HepG2 (cell line): ENCODE results near the gene PMS1. TPM values are rescaled to one million over a fixed set of nuclear protein-coding genes. Genes with fewer than 3 reads are reported as not detected.

Experiments used
- ATAC-seq: fragments of 200-7000 bp; cut with Tn5 transposase; 3 replicates; pipeline ENCODE4 v1.9.1; 2020; ENCODE audit warnings: mild to moderate bottlenecking, moderate library complexity
- BruUV-seq: library from RNA; stranded (reverse); fragments of 400-500 nt; replicated peaks from 2 replicates; lab custom pipeline; 2021; lab: Mats Ljungman, UMichigan
- CTCF ChIA-PET: fragments of 300-600 bp; formaldehyde crosslinking; extraction: SDS; loops from one replicate; lab custom pipeline; 2021; ENCODE audit warnings: low total read pairs, inconsistent platforms, low intra/inter-chr PET ratio; lab: Yijun Ruan, JAX
- POLR2A ChIA-PET: fragments of 350-600 bp; sonication (Branson Sonifier 250); formaldehyde crosslinking; loops from one replicate; lab custom pipeline; 2020; ENCODE audit warnings: antibody characterized with exemption, inconsistent platforms; lab: Yijun Ruan, JAX
- DNase-seq: peaks from one replicate; pipeline ENCODE4 v3.0.0-alpha.2; 2015; ENCODE audit warnings: low spot score
- FAIRE-seq: peaks from 3 replicates; lab custom pipeline; 2011; peaks lifted over from hg19 to GRCh38; lab: Jason Lieb, UNC
- H2AFZ ChIP-seq: one replicate; pipeline ENCODE4 v1.6.1; 2011; ENCODE audit warnings: low read length, inconsistent platforms
- H3K27ac ChIP-seq: fragments of 300-600 bp; 3 replicates; pipeline ENCODE4 v1.8.0; 2011; ENCODE audit warnings: mixed run types, mild to moderate bottlenecking, mixed read lengths, low read length, inconsistent platforms; ENCODE audit not compliant: insufficient read depth; ENCODE audit errors: extremely low read length
- H3K27me3 ChIP-seq, 2 experiments: fragments of 200-600 bp in 1 of 2; 2 replicates in 1 of 2; 3 replicates in 1 of 2; pipeline versions ENCODE4 v1.6.0 to v1.8.0; 2011; ENCODE audit warnings: low read length in 2 of 2, mild to moderate bottlenecking in 2 of 2, moderate library complexity in 2 of 2, inconsistent platforms in 1 of 2; ENCODE audit not compliant: insufficient read depth in 2 of 2, control insufficient read depth in 1 of 2
- H3K36me3 ChIP-seq, 2 experiments: fragments of 200-600 bp in 1 of 2; replicated peaks in 1 of 2; 2 replicates in 1 of 2; 3 replicates in 1 of 2; pipeline versions ENCODE4 v1.5.1 to v1.8.0; 2011; ENCODE audit warnings: low read length in 2 of 2, inconsistent platforms in 1 of 2; ENCODE audit not compliant: insufficient read depth in 2 of 2, control insufficient read depth in 1 of 2
- H3K4me1 ChIP-seq: 2 replicates; pipeline ENCODE4 v1.5.1; 2012; ENCODE audit warnings: low read length, inconsistent platforms; ENCODE audit not compliant: insufficient read depth
- H3K4me2 ChIP-seq: 2 replicates; pipeline ENCODE4 v1.6.0; 2011; ENCODE audit warnings: low read depth, low read length, inconsistent platforms
- H3K4me3 ChIP-seq, 3 experiments: fragments of 200-600 bp in 1 of 3; sonication (generic), shearing (Covaris generic) in 1 of 3; replicated peaks in 1 of 3; 2 replicates each; pipeline ENCODE4 v1.5.1; 2011 to 2016; ENCODE audit warnings: low read length in 3 of 3, inconsistent platforms in 2 of 3, low read depth in 2 of 3, mild to moderate bottlenecking in 2 of 3, control low read depth in 1 of 3, mixed read lengths in 1 of 3; ENCODE audit not compliant: insufficient read depth in 1 of 3
- H3K79me2 ChIP-seq: one replicate; pipeline ENCODE4 v1.6.1; 2011; ENCODE audit warnings: low read length, inconsistent platforms; ENCODE audit not compliant: insufficient read depth
- H3K9ac ChIP-seq: 2 replicates; pipeline ENCODE4 v1.6.0; 2011; ENCODE audit warnings: mild to moderate bottlenecking, low read depth, low read length, inconsistent platforms; ENCODE audit not compliant: insufficient read depth
- H3K9me3 ChIP-seq: 2 replicates; pipeline ENCODE4 v1.5.1; 2012; ENCODE audit warnings: mild to moderate bottlenecking, low read length
- H4K20me1 ChIP-seq: 2 replicates; pipeline ENCODE4 v1.6.0; 2011; ENCODE audit warnings: inconsistent platforms, mild to moderate bottlenecking, low read length, moderate library complexity; ENCODE audit not compliant: insufficient read depth
- AGO2 ChIP-seq: fragments of 200-400 bp; formaldehyde crosslinking; optimal IDR thresholded peaks from 2 replicates; pipeline ENCODE3; 2017; ENCODE audit warnings: mild to moderate bottlenecking, low read depth, low read length, moderate library complexity
- U2AF1 ChIP-seq: fragments of 200-400 bp; formaldehyde crosslinking; optimal IDR thresholded peaks from 2 replicates; pipeline ENCODE3; 2017; ENCODE audit warnings: mild to moderate bottlenecking, low read depth, low read length
- ZNF713 ChIP-seq: sonication (generic); formaldehyde crosslinking; IDR thresholded peaks from 2 replicates; pipeline ENCODE4 v1.4.0; 2020; ENCODE audit warnings: mild to moderate bottlenecking, missing genetic modification reagents
- WGBS: methylation state at CpG from one replicate; pipeline ENCODE4 v1.1.6; 2017; ENCODE audit warnings: low lambda C conversion rate; 5-methylcytosine and 5-hydroxymethylcytosine counted together
- in situ Hi-C: cut with HindIII; loops from 2 replicates; pipeline ENCODE4 v1.10.0; 2017; ENCODE audit warnings: low pct_unique_long_range_greater_than_20kb; ENCODE audit not compliant: extremely low pct_ligation_motif_present
- intact Hi-C: fragments of 100-400 bp; cut with micrococcal nuclease; formaldehyde crosslinking; loops from one replicate; pipeline ENCODE4 v1.10.0; 2022; ENCODE audit not compliant: unreplicated experiment
- polyA plus RNA-seq, 8 experiments: library from polyadenylated mRNA; depleted of rRNA in 3 of 8; stranded (reverse) in 7 of 8; unstranded in 1 of 8; fragments of >200 nt; fragmentation: Illumina TruSeq in 4 of 8; extraction: Trizol in 4 of 8; gene quantifications; 2 replicates each; pipeline versions ENCODE4 v1.2.1 to v1.2.3, GENCODE V29; 2011 to 2016; ENCODE audit warnings: low read depth in 4 of 8, missing spikeins in 1 of 8, mixed read lengths in 1 of 8; ENCODE audit not compliant: insufficient read depth in 1 of 8
- total RNA-seq, 5 experiments: library from RNA; depleted of rRNA; stranded (reverse); fragments of >200 nt; fragmentation: Illumina TruSeq; extraction: Trizol; gene quantifications; 2 replicates each; pipeline ENCODE4 v1.2.3, GENCODE V29; 2016; ENCODE audit warnings: low read depth in 1 of 5
- TF ChIP-seq, protein P1 (sequence below): sonication (generic); formaldehyde crosslinking; IDR thresholded peaks from 2 replicates; pipeline ENCODE4 v1.5.1; 2020; ENCODE audit warnings: missing genetic modification reagents, mild to moderate bottlenecking, borderline replicate concordance

PMS1 gene
- total and polyA plus RNA-seq, 2 of the 13 experiments (the other 11 are each of a cell fraction or from before 2014, with no cell fraction given), result 14.6 to 39.9 TPM

DNA sequence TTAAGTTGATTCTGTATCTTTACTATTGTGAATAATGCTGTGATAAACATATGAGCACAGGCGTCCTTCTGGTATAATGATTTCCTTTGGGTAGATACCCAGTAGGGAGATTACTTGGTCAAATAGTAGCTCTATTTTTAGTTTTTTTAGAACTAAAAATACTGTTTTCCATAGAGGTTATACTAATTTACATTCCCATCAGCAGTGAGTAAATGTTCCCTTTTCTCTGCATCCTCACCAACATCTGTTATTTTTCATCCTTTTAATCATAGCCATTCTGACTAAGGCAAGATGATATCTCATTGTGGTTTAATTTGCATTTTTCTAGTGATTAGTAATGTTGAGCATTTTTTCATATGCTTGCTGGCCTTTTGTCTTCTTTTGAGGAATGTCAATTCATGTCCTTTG is 35.1 kb downstream of the PMS1 start (continued):
- no peak for TF ChIP-seq ZNF713 (CRISPR knock-in tag)
- TF ChIP-seq, protein P1, sequence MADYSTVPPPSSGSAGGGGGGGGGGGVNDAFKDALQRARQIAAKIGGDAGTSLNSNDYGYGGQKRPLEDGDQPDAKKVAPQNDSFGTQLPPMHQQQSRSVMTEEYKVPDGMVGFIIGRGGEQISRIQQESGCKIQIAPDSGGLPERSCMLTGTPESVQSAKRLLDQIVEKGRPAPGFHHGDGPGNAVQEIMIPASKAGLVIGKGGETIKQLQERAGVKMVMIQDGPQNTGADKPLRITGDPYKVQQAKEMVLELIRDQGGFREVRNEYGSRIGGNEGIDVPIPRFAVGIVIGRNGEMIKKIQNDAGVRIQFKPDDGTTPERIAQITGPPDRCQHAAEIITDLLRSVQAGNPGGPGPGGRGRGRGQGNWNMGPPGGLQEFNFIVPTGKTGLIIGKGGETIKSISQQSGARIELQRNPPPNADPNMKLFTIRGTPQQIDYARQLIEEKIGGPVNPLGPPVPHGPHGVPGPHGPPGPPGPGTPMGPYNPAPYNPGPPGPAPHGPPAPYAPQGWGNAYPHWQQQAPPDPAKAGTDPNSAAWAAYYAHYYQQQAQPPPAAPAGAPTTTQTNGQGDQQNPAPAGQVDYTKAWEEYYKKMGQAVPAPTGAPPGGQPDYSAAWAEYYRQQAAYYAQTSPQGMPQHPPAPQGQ (CRISPR knock-in tag), result no peak

DNA sequence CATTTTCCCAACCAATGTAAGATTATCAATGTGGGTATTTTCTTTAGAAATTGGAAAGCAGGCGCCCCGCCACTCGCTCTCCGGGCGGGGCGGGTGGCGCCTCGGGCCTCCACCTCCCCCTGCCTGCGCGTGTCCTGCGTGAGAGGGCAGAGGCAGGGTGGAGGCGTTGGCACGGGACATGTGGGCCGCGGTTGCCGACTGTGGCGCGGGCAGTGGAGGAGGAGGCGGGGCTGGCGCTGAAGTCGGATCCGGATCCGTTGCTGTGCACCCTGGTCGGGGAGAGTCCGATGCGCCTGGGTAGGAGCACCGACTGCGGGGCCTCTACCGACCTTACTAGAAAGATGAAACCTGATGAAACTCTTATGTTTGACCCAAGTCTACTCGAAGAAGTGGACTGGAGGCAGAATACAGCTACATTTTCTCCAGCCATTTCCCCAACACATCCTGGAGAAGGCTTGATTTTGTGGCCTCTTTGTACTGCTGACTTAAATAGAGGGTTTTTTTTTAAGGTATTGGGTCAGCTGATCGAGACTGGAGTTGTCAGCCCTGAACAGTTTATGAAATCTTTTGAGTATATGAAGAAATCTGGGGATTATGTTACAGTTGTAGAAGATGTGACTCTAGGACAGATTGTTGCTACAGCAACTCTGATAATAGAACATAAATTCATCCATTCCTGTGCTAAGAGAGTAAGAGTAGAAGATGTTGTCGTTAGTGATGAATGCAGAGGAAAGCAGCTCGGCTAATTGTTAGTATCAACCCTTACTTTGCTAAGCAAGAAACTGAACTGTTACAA is 37.9 kb downstream of the PMS1 start:
- no peaks in the 10 kb centered on the region for H3K4me1 ChIP-seq
- POLR2A ChIA-PET, result no interaction called here
- H3K27me3 ChIP-seq, result no peaks in the 10 kb centered on the region
- no peak for DNase-seq
- H2AFZ ChIP-seq, result no peak overlapping the region
- H3K4me2 ChIP-seq, result no peak overlapping the region
- TF ChIP-seq AGO2 (peak; percentile 68), U2AF1 (no peak)
- TF ChIP-seq, all 625 proteins: peak for 1
- Histone ChIP-seq H3K9ac (no peak overlapping the region), H3K9me3 (no peaks in the 10 kb centered on the region), H3K27ac (no peak overlapping the region), H3K36me3 (peaks cover 3 to 40% of the 10 kb centered on the region in 2 experiments), H4K20me1 (no peaks in the 10 kb centered on the region), H3K79me2 (no peaks in the 10 kb centered on the region), H3K4me3 (no peak overlapping the region)
- CTCF ChIA-PET, result no interaction called here
- in situ Hi-C loops (no loop called here), intact Hi-C loops (no loop called here)
- peak; percentile 60 for FAIRE-seq
- no TSS peak for BruUV-seq
- ATAC-seq, result no peak
- 96% methylated on average over 33 of the region's 33 CpGs for WGBS
